SU-DHL-6 (cell line): ENCODE measurements around the gene ADAMTS17.

ENCODE experiments used
- H2AFZ ChIP-seq: fragments of 200-600 bp; sonication (generic); 2 replicates; pipeline ENCODE4 v1.6.1; 2014; ENCODE audit warnings: low read depth, mild to moderate bottlenecking, moderate library complexity, mixed read lengths, antibody characterized with exemption, low read length; ENCODE audit not compliant: severe bottlenecking
- H3F3A ChIP-seq: fragments of 200-600 bp; shearing (Covaris generic); 2 replicates; pipeline ENCODE4 v1.6.0; 2016; ENCODE audit warnings: antibody characterized with exemption, mild to moderate bottlenecking; ENCODE audit not compliant: insufficient read depth
- H3K27ac ChIP-seq: fragments of 200-600 bp; sonication (generic); 2 replicates; pipeline ENCODE4 v1.5.1; 2016; ENCODE audit warnings: low read depth, mild to moderate bottlenecking, low read length, moderate library complexity, mixed read lengths
- H3K27me3 ChIP-seq: fragments of 200-600 bp; sonication (generic), shearing (Covaris generic); 2 replicates; pipeline ENCODE4 v1.6.0; 2014; ENCODE audit warnings: mild to moderate bottlenecking, low read length
- H3K36me3 ChIP-seq: fragments of 200-600 bp; sonication (generic); 2 replicates; pipeline ENCODE4 v1.6.1; 2014; ENCODE audit warnings: mild to moderate bottlenecking, low read length, mixed read lengths
- H3K4me2 ChIP-seq: fragments of 300-600, 200-600 bp; shearing (Covaris generic), sonication (generic); 2 replicates; pipeline ENCODE4 v1.6.0; 2014; ENCODE audit warnings: low read length, low read depth, mild to moderate bottlenecking; ENCODE audit not compliant: poor library complexity, severe bottlenecking
- H3K4me3 ChIP-seq: fragments of 200-600 bp; sonication (generic); 2 replicates; pipeline ENCODE4 v1.5.1; 2014; ENCODE audit warnings: antibody characterized with exemption, low read length, mild to moderate bottlenecking, mixed read lengths; ENCODE audit not compliant: insufficient read depth, poor library complexity, severe bottlenecking
- H3K79me2 ChIP-seq: fragments of 200-600 bp; sonication (generic); 2 replicates; pipeline ENCODE4 v1.6.1; 2014; ENCODE audit warnings: mild to moderate bottlenecking, low read length, moderate library complexity; ENCODE audit not compliant: insufficient read depth
- H3K9ac ChIP-seq: fragments of 200-600 bp; sonication (generic); 2 replicates; pipeline ENCODE4 v1.7.0; 2014; ENCODE audit warnings: mild to moderate bottlenecking, low read length
- H3K9me2 ChIP-seq: fragments of 200-600 bp; sonication (generic); replicated peaks from 2 replicates; pipeline ENCODE4 v1.6.1; 2014; ENCODE audit warnings: low read length; ENCODE audit not compliant: insufficient read depth
- H3K9me3 ChIP-seq: fragments of 200-600 bp; sonication (generic); 2 replicates; pipeline ENCODE4 v1.6.1; 2014; ENCODE audit warnings: low read length, mixed read lengths; ENCODE audit not compliant: insufficient read depth
- H4K20me1 ChIP-seq: fragments of 200-600 bp; sonication (generic); 2 replicates; pipeline ENCODE4 v1.6.1; 2014; ENCODE audit warnings: low read depth, mild to moderate bottlenecking, antibody characterized with exemption, low read length, moderate library complexity, mixed read lengths
- CTCF ChIP-seq: fragments of 200-600 bp; sonication (generic); IDR thresholded peaks from one replicate; pipeline ENCODE4 v1.5.1; 2017; ENCODE audit warnings: antibody characterized with exemption, mild to moderate bottlenecking, low read length, moderate library complexity; ENCODE audit not compliant: insufficient read depth, poor library complexity, severe bottlenecking
- EZH2phosphoT487 ChIP-seq: fragments of 200-600 bp; sonication (generic), shearing (Covaris generic); conservative IDR thresholded peaks from 2 replicates; pipeline ENCODE4 v1.6.1; 2018; ENCODE audit warnings: mild to moderate bottlenecking, antibody characterized with exemption, low read length, moderate library complexity, mixed read lengths

The ADAMTS17 gene

GRCh38 chr15:99956820-99957641 is 384.7 kb downstream of the ADAMTS17 start:
- Histone ChIP-seq H3K4me3 (no peak overlapping the region), H3F3A (no peaks in the 10 kb centered on the region), H3K4me2 (no peak overlapping the region), H3K9me2 (no peaks in the 10 kb centered on the region), H3K36me3 (no peaks in the 10 kb centered on the region), H4K20me1 (no peaks in the 10 kb centered on the region), H2AFZ (no peak overlapping the region), H3K27me3 (no peaks in the 10 kb centered on the region), H3K27ac (no peak overlapping the region), H3K9me3 (no peaks in the 10 kb centered on the region), H3K79me2 (no peaks in the 10 kb centered on the region), H3K9ac (no peak overlapping the region)
- no peak for TF ChIP-seq CTCF
- no peak for TF ChIP-seq EZH2phosphoT487

DNA sequence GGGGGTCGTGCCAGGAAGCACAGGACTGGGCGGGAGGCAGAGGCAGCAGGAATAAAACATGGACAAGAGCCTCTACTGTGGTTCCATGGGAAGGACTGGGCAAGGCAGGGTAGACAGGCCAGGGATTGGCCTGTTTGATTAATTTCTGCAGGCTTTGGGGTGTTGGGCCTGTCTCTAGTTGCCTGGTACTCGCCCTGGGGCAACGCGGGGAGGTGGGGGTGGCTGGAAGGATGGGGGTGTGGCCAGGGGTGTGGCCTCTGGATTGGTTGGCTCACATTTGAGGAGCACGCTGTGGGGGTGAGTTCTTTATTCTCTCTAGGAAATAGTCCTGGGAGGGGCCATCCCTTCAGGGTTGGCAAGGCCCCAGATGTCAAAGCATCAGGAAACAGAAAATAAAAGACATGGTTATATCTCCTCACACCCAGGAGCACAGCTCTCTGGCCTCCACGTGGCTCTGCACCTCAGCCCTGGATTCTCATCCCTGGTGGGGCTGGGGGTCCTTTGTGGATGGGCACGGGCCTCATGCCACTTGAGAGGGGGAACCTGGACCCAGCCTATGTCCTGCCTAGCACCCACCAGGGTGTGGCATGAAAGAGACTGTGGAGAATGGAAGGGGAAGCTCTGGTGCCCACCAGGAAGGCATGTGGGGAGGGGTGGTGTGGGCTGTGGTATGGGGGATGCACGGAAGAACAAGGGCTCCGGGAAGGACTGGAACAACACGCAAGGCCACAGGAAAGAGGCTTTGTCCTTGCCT is 385.6 kb downstream of the ADAMTS17 start:
- Histone ChIP-seq H2AFZ (no peak overlapping the region), H3K27me3 (no peaks in the 10 kb centered on the region), H3K36me3 (no peaks in the 10 kb centered on the region), H3K9me3 (no peaks in the 10 kb centered on the region), H3K79me2 (no peaks in the 10 kb centered on the region), H4K20me1 (no peaks in the 10 kb centered on the region), H3K4me2 (no peak overlapping the region), H3F3A (no peaks in the 10 kb centered on the region), H3K4me3 (no peak overlapping the region), H3K9ac (no peak overlapping the region), H3K9me2 (no peaks in the 10 kb centered on the region), H3K27ac (no peak overlapping the region)
- TF ChIP-seq CTCF (no peak), EZH2phosphoT487 (no peak)

DNA sequence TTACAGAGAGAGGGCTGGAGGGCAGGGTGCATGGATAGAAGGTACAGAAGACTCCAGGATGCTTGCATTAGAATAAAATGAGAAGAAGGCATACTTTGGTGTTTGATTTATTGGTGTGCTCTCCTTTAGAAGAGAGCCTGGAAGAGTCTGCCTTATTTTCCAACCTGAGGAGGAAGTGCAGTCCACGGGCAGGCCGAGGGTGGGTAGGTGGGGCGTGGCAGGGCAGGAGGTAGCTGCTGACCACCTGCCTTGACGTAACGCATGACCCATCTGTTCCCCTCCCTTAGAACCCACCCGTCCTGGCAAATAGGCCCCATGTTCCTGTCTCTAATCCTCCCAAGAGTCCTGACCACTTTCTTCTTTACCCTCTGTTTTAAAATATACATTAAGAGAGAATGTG is 386.2 kb downstream of the ADAMTS17 start:
- H3K27ac ChIP-seq, result no peak overlapping the region
- no peak overlapping the region for H3K4me3 ChIP-seq
- H4K20me1 ChIP-seq, result no peaks in the 10 kb centered on the region
- H3K9me2 ChIP-seq, result no peaks in the 10 kb centered on the region
- H3K9me3 ChIP-seq, result no peaks in the 10 kb centered on the region
- no peak overlapping the region for H3K9ac ChIP-seq
- H3K27me3 ChIP-seq, result no peaks in the 10 kb centered on the region
- TF ChIP-seq EZH2phosphoT487 (no peak), CTCF (no peak)
- no peaks in the 10 kb centered on the region for H3K36me3 ChIP-seq
- H3F3A ChIP-seq, result no peaks in the 10 kb centered on the region
- no peaks in the 10 kb centered on the region for H3K79me2 ChIP-seq
- no peak overlapping the region for H3K4me2 ChIP-seq
- H2AFZ ChIP-seq, result no peak overlapping the region
